Tibial nerve (tissue), 4 donors: ENCODE results near the gene RAPH1.
A peak's percentile ranks its signal among the peaks of the same experiment; 100 is the strongest.

Experiments used
- EP300 ChIP-seq, 2 donors: sonication (generic); formaldehyde crosslinking; IDR thresholded peaks; one replicate each; pipeline ENCODE4 v1.6.1; 2017; ENCODE audit warnings: antibody characterized with exemption in 2 of 2, mild to moderate bottlenecking in 1 of 2
- POLR2A ChIP-seq, 2 donors: fragments of 450-650 bp; IDR thresholded peaks; one replicate each; pipeline ENCODE4 v1.6.1; 2017; ENCODE audit warnings: antibody characterized with exemption in 2 of 2, mild to moderate bottlenecking in 2 of 2, moderate library complexity in 2 of 2
- TF ChIP-seq, protein P1 (sequence below), 5 experiments: fragments of 200-600 bp in 3 of 5; fragments of 450-650 bp in 2 of 5; sonication (generic) in 3 of 5; IDR thresholded peaks; one replicate each; pipeline ENCODE4 v1.5.1; 2016 to 2019; ENCODE audit warnings: antibody characterized with exemption in 5 of 5, mild to moderate bottlenecking in 3 of 5, moderate library complexity in 2 of 5

DNA sequence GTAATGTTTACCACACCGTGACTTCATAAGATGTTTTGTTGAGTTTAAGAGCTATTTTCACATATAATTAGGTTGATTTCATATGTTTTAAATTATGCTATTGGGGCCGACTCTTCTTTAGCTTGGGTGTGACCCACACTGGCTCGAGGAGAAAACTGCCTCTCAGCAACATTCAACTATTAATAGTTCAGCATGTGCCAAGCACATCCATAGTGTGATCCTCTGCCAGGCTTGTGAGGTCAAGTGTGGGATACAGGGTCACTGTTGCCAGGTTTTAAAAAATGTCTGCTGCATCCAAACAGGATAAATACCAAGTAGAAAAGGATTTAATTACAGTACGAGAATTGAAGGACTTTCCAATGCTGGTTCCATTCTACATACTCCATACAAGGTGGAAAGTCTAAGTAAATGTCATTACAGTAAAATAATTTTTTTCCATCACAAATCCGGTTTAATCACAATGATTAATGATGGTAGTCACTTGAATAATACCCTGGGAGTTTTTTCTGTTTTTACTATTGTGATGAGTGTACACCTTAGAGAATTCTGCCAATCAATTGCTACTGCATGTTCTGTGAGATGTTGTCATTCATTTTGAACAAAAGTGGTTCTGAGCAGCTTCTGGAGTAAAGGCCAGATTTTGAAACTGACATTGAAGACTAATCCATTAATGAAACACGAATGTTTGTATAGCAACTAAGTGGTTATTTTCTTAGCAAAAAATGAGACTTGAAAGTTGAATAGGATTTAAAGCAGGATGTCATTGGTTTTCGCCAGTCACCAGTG is 122.4 kb downstream of the RAPH1 start:
- TF ChIP-seq, protein P1, sequence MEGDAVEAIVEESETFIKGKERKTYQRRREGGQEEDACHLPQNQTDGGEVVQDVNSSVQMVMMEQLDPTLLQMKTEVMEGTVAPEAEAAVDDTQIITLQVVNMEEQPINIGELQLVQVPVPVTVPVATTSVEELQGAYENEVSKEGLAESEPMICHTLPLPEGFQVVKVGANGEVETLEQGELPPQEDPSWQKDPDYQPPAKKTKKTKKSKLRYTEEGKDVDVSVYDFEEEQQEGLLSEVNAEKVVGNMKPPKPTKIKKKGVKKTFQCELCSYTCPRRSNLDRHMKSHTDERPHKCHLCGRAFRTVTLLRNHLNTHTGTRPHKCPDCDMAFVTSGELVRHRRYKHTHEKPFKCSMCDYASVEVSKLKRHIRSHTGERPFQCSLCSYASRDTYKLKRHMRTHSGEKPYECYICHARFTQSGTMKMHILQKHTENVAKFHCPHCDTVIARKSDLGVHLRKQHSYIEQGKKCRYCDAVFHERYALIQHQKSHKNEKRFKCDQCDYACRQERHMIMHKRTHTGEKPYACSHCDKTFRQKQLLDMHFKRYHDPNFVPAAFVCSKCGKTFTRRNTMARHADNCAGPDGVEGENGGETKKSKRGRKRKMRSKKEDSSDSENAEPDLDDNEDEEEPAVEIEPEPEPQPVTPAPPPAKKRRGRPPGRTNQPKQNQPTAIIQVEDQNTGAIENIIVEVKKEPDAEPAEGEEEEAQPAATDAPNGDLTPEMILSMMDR (IDR thresholded peaks at IDR 0.05), result no peak
- TF ChIP-seq POLR2A (IDR thresholded peaks at IDR 0.05) (no peak), EP300 (IDR thresholded peaks at IDR 0.05) (peak in 1 of 2 donors; percentile 24)
